Vagina (tissue), 2 donors: ENCODE measurements around the gene SARDH. TPM values are rescaled to one million over a fixed set of nuclear protein-coding genes. Genes with fewer than 3 reads are reported as not detected.
"Not testable (repeated sequence)": the region's sequence is repeated elsewhere in the genome, so short reads cannot be mapped to it uniquely, and the experiment has no call there.

ENCODE experiments used
- DNase-seq, 2 donors: peaks; one replicate each; pipeline ENCODE4 v3.0.0-alpha.2; 2017; ENCODE audit errors: extremely low spot score in 2 of 2
- H3K27ac ChIP-seq: fragments of 200-600 bp; sonication (generic); one replicate; pipeline ENCODE4 v1.5.1; 2019
- H3K27me3 ChIP-seq: fragments of 200-600 bp; sonication (generic); one replicate; pipeline ENCODE4 v1.5.1; 2019
- H3K36me3 ChIP-seq, 2 donors: fragments of 200-600 bp; sonication (generic); one replicate each; pipeline ENCODE4 v1.5.1; 2017 to 2019
- H3K4me1 ChIP-seq: fragments of 200-600 bp; sonication (generic); one replicate; pipeline ENCODE4 v1.5.1; 2019
- H3K4me3 ChIP-seq, 2 donors: fragments of 200-600 bp; sonication (generic); 1 replicate in 1 of 2; 2 replicates in 1 of 2; pipeline ENCODE4 v1.5.1; 2016 to 2019
- H3K9me3 ChIP-seq: fragments of 200-600 bp; sonication (generic); one replicate; pipeline ENCODE4 v1.5.1; 2019
- POLR2A ChIP-seq, 2 donors: fragments of 450-650 bp; IDR thresholded peaks; one replicate each; pipeline ENCODE4 v1.6.1; 2017; ENCODE audit warnings: antibody characterized with exemption in 2 of 2, mild to moderate bottlenecking in 2 of 2, moderate library complexity in 2 of 2
- POLR2AphosphoS5 ChIP-seq, 2 donors: sonication (generic); formaldehyde crosslinking; IDR thresholded peaks; one replicate each; pipeline ENCODE4 v1.9.0; 2017; ENCODE audit warnings: antibody characterized with exemption in 2 of 2, mild to moderate bottlenecking in 2 of 2, low read depth in 1 of 2; ENCODE audit not compliant: insufficient read depth in 1 of 2
- intact Hi-C: fragments of 100-400 bp; cut with DNase I; formaldehyde crosslinking; loops from one replicate; pipeline ENCODE4 v1.15.1; 2023
- total RNA-seq: library from RNA; depleted of rRNA; stranded (reverse); fragments of >200 nt; gene quantifications from one replicate; pipeline ENCODE4 v1.2.3, GENCODE V29; 2016
- TF ChIP-seq, protein P1 (sequence below), 3 experiments: fragments of 450-650 bp in 2 of 3; fragments of 200-600 bp in 1 of 3; sonication (generic) in 1 of 3; IDR thresholded peaks; one replicate each; pipeline ENCODE4 v1.5.1; 2017 to 2019; ENCODE audit warnings: antibody characterized with exemption in 3 of 3, mild to moderate bottlenecking in 2 of 3, moderate library complexity in 2 of 3

SARDH gene
- total RNA-seq, 1 donor from 2014 or later = 2.0 TPM

DNA sequence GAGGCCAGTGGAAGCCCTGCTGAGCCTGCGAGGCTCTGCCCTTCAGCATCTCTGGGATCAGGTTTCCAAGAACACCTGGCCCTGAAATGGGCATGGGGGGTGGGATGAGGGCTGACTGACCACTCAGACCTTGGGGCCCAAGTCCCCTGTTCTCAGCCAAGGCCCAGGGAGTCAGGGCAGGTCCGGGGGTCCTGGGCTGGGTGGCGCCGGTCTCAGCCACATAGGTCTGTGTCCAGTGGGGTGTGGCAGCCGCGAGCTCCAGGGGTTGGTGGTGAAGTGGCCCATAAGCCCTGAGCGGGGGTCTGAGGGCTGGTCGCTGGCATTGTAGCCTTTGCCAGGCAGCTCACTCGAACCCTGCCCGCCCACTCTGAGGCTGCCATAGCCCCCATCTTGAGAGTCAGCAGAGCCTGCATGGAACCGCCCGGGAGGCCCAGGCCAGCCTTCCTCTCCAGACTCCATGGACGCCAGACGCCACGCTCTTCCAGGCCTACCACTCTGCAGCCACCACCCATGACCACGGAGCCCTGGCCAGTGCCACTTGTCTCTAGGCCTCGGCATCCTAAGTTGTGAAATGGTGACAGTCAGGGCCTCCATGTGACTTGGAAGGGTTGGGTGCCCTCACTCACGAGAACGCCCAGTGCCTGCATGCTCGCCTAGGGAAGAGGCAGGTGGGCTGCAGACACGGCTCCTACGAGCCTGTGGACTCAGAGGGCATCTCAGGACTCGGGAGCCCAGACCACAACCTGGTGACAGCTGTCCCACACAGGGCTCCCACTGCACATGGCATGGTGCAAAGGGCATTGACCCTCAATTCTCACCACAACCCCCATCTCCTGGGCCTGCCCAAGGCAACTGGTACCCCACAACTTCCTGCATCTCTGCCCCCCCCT, 108.7 kb downstream of the SARDH start:
- Histone ChIP-seq H3K9me3 (no peaks in the 10 kb centered on the region), H3K36me3 (no peaks in the 10 kb centered on the region), H3K4me3 (no peak overlapping the region), H3K4me1 (no peaks in the 10 kb centered on the region), H3K27me3 (no peaks in the 10 kb centered on the region), H3K27ac (no peak overlapping the region)
- intact Hi-C loops = no loop called here
- no peak for TF ChIP-seq POLR2AphosphoS5 (IDR thresholded peaks at IDR 0.05; ENCODE audit: insufficient read depth in 1 of 2, low read depth in 1 of 2)
- no peak for DNase-seq

DNA sequence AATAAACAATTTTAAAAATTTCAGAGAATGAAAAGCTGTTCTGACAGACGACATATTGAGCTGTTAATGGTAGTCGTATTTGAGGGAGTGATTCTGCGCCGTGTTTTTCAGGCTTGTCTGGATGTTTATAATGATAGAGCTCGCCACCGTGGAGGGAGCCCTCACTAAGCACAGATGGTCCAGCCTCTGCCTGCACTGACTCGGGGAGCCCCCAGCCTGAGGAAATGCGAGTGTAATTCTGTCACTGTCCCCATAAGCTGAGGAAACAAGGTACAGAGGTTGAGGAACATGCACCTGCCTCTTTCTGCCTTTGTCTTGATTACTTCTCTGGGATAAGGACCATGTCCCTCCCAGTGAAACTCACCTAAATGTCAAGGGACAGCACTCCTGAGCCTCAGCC, 109.4 kb downstream of the SARDH start:
- intact Hi-C loops = no loop called here
- TF ChIP-seq POLR2A (IDR thresholded peaks at IDR 0.05) = no peak
- no peak for TF ChIP-seq POLR2AphosphoS5 (IDR thresholded peaks at IDR 0.05; ENCODE audit: insufficient read depth in 1 of 2, low read depth in 1 of 2)
- TF ChIP-seq, protein P1, sequence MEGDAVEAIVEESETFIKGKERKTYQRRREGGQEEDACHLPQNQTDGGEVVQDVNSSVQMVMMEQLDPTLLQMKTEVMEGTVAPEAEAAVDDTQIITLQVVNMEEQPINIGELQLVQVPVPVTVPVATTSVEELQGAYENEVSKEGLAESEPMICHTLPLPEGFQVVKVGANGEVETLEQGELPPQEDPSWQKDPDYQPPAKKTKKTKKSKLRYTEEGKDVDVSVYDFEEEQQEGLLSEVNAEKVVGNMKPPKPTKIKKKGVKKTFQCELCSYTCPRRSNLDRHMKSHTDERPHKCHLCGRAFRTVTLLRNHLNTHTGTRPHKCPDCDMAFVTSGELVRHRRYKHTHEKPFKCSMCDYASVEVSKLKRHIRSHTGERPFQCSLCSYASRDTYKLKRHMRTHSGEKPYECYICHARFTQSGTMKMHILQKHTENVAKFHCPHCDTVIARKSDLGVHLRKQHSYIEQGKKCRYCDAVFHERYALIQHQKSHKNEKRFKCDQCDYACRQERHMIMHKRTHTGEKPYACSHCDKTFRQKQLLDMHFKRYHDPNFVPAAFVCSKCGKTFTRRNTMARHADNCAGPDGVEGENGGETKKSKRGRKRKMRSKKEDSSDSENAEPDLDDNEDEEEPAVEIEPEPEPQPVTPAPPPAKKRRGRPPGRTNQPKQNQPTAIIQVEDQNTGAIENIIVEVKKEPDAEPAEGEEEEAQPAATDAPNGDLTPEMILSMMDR (IDR thresholded peaks at IDR 0.05) = no peak
- Histone ChIP-seq H3K4me1 (no peaks in the 10 kb centered on the region), H3K4me3 (no peak overlapping the region), H3K27me3 (no peaks in the 10 kb centered on the region), H3K27ac (no peak overlapping the region), H3K9me3 (no peaks in the 10 kb centered on the region), H3K36me3 (no peaks in the 10 kb centered on the region)
- no peak for DNase-seq

DNA sequence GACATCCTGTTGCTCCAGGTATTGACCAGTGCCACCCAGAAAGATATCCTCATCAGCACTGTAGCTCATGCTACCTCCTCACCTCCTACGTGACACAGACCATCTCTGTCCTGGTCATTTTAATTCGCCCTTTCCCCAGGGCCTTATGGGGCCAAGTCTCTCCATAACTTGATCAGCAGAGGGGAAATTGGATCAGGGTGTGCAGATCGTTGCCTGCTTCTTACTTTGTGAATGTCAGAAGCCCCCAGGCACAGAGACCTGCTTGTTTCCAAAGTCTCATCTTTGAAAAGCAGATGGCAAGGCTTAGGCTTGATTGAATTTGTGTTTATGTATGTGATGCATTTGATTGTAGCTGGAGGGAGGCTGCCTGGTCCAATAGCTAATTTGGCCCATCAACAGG, 110.8 kb downstream of the SARDH start:
- intact Hi-C loops = no loop called here
- Histone ChIP-seq H3K4me3 (no peak overlapping the region), H3K4me1 (no peaks in the 10 kb centered on the region), H3K9me3 (no peaks in the 10 kb centered on the region), H3K27ac (no peak overlapping the region), H3K27me3 (no peaks in the 10 kb centered on the region), H3K36me3 (no peaks in the 10 kb centered on the region)
- DNase-seq = no peak
- TF ChIP-seq, protein P1 (IDR thresholded peaks at IDR 0.05) = no peak
- TF ChIP-seq POLR2A (IDR thresholded peaks at IDR 0.05) (no peak), POLR2AphosphoS5 (IDR thresholded peaks at IDR 0.05; ENCODE audit: insufficient read depth in 1 of 2, low read depth in 1 of 2) (no peak)

DNA sequence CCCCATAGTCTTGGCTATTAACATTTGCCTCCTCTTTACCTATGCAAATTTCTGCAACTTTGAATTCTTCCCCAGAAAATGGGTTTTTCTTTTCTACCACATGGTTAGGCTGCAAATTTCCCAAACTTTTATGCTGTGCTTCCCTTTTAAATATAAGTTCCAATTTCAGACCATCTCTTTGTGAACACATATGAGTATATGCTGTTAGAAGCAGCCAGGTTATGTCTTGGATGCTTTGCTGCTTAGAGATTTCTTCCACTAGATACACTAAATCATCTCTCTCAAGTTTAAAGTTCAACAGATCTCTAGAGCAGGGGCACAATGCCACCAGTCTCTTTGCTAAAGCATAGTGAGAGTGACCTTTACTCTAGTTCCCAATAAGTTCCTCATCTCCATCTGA, 112.1 kb downstream of the SARDH start:
- H3K4me3 ChIP-seq, H3K36me3 ChIP-seq, H3K27ac ChIP-seq, H3K27me3 ChIP-seq, H3K4me1 ChIP-seq, intact Hi-C loops, DNase-seq, H3K9me3 ChIP-seq: not testable (repeated sequence)

DNA sequence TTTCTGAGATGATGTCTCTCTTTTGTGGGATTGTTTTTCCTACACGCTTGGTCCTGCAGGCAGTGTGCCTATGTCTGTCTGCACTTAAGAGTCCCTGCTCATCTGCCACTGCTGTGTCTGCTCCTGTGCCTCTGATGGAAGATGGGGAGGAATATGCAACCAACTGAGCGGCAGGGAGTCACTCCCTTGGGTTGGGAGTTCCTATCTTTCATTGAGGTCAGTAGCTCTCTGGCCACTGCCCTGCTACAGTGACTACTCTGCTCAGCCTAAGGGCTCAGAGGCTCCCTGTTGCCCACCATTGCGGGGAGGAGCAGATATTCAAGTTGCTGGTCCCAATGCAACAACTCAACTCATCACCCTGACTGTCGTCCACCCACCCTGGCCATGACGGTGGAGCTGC, 115.6 kb downstream of the SARDH start:
- Histone ChIP-seq H3K4me1 (no peaks in the 10 kb centered on the region), H3K9me3 (no peaks in the 10 kb centered on the region), H3K36me3 (no peaks in the 10 kb centered on the region), H3K27ac (no peak overlapping the region), H3K4me3 (no peak overlapping the region), H3K27me3 (no peaks in the 10 kb centered on the region)
- no peak for DNase-seq
- TF ChIP-seq, protein P1 (IDR thresholded peaks at IDR 0.05) = no peak
- TF ChIP-seq POLR2A (IDR thresholded peaks at IDR 0.05) (no peak), POLR2AphosphoS5 (IDR thresholded peaks at IDR 0.05; ENCODE audit: insufficient read depth in 1 of 2, low read depth in 1 of 2) (no peak)
- intact Hi-C loops = no loop called here

DNA sequence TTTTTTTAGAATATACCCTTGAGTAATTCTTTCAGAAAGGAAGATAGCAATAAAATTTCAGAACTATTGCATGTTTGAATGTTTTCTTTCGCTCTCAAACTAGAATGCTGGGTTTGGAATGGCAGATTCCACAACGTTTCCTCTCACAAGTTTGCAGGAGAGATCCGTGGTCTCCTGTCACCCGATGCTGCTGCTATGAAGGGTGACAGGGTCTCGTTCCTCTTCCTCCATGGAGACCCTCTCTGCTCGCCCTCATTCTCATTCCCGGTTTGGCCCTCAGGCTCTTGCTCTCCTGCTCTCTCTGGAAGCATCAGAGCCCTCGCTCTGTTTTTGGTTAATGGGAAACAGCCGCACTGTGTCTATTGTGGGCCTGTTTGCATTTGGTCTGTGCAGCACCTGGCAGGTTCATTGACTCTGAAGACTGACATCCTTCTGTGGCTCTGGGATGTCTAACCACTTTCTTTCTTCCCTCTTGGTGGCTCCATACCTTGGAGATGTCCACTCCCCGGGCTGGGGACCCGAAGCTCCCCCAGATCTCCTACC, 116.4 kb downstream of the SARDH start:
- DNase-seq = no peak
- Histone ChIP-seq H3K4me1 (no peaks in the 10 kb centered on the region), H3K9me3 (no peaks in the 10 kb centered on the region), H3K4me3 (no peak overlapping the region), H3K27ac (no peak overlapping the region), H3K36me3 (no peaks in the 10 kb centered on the region), H3K27me3 (no peaks in the 10 kb centered on the region)
- no peak for TF ChIP-seq POLR2AphosphoS5 (IDR thresholded peaks at IDR 0.05; ENCODE audit: insufficient read depth in 1 of 2, low read depth in 1 of 2)
- TF ChIP-seq, protein P1 (IDR thresholded peaks at IDR 0.05) = no peak
- TF ChIP-seq POLR2A (IDR thresholded peaks at IDR 0.05) = no peak
- intact Hi-C loops = no loop called here
